GM12801 (cell line): ENCODE data around the gene TUSC7.

ENCODE experiments used
- CTCF ChIP-seq: IDR thresholded peaks from one replicate; pipeline ENCODE4 v1.5.1; 2011; ENCODE audit warnings: control low read depth; ENCODE audit not compliant: insufficient read length; ENCODE audit errors: extremely low read depth

Gene TUSC7

DNA sequence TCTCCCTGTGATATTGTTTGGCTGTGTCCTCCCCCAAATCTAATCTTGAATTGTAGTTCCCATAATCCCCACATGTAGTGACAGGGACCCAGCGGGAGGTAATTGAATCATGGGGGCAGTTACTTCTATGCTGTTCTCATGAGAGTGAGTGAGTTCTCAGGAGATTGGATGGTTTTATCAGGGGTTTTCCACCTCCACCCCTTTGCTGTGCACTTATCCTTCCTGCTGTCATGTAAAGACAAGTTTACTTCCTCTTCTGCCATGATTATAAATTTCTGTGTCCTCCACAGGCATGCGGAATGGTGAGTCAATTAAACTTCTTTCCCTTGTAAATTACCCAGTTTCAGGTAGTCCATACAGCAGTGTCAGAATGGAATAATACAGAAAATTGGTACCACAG, 24.7 kb downstream of the TUSC7 start:
- no peak for TF ChIP-seq CTCF

DNA sequence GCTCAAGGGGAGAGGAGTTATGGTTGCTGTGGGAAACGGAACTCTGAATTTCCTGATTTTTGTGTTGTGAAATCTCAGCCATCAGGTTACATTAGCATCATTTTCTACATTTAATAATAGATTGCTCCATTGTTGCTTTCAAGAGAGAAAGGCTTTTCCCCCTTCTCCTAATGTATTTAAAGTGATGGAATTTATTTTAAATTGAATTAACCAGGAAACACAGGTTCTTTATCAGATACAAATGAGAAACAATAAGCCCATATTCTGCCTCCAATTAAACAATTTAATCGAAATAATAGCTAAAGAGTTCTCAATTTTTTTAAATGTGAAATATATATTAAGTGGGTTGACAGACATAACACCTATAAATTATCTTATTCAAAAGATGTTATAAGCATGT, 30.1 kb downstream of the TUSC7 start:
- TF ChIP-seq CTCF: no peak

DNA sequence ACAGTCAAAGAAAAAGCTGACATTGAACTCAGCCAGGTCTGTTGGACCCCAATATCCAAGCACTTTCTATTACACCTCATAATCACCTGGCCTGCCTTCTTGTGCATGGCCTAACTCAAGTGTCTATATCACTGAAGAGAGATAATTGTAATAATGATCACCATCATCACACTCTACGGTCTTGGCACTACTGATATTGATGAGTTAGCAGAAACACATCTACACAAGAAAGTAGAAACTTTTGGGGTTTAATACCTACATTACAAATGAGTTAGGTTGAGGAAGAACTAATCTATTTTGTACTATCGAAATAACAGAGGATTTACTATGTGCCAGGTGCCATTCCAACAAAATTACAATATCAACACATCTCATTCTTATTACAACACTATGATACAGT, 30.7 kb downstream of the TUSC7 start:
- TF ChIP-seq CTCF: no peak

DNA sequence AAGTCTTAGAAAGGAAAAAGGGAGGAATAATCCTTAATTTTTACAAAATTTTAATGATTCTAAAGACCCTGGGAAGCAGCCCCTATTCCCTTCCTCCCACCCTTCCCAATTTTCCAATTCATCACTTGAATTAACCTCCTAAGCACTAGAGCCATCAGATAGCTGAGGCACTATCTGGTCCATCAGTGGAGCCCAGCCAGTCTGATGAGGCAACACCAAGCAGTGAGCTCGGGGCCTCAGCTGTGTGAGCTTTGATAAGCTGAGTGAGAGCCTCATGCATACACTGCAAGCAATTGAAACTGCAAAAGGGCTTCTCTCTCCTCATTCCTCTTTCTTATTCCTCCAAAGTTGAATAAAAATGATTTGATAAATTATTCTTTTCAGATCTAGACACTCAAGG, 31.9 kb downstream of the TUSC7 start:
- TF ChIP-seq CTCF: no peak

DNA sequence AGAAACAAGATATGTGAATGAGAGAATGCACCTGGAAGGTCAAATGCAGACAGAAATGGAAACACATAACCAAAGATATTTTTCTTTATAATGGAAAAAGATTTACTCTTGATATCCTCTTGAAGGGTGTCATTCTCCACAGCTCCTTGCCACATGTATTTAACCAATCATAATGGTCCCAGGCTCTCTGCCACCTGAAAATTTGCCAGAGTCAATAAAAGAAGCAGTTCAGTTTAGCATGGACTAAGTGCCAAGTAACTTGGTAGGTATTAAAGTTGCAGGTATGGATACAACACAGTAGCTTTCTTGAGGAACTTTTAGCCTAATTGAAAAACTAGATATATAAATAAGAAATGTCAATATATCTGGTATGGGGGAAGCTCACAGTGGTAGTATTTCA, 33.5 kb downstream of the TUSC7 start:
- TF ChIP-seq CTCF: no peak

- no peak for TF ChIP-seq CTCF
Measured at GRCh38 chr3:116749388-116749787, 39.8 kb downstream of the TUSC7 start.

GRCh38 chr3:116757315-116757714, 47.7 kb downstream of the TUSC7 start:
- no peak for TF ChIP-seq CTCF

DNA sequence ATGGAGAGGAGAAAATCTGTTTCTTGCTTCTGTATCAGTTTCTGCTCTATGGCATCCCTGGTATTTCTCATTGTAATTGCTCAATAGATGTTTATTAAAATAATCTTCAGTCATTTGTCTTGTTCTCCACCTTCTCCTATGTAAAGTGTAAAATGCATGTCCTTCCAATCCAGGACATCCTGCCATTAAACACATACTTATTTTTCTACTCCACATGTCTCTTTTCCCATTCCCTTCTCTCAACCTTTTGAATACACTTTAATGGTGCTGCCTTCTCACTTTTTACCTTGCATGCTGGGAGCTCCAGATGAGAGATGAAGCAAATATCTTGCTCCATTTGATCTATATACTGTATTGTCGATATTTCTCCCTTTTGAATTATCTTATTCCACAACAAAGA, 49.7 kb downstream of the TUSC7 start:
- TF ChIP-seq CTCF: no peak
